Right lobe of liver (tissue), 4 donors: Measurements from ENCODE around the gene E2F7.

Source experiments
- POLR2A ChIP-seq: fragments of 450-650 bp; IDR thresholded peaks from one replicate; pipeline ENCODE4 v1.6.1; 2017; ENCODE audit warnings: antibody characterized with exemption, mild to moderate bottlenecking
- TF ChIP-seq, protein P1 (sequence below), 4 donors: fragments of 200-600 bp in 3 of 4; fragments of 450-650 bp in 1 of 4; IDR thresholded peaks; one replicate each; pipeline versions ENCODE4 v1.5.1 to v1.8.0; 2016 to 2022; ENCODE audit warnings: antibody characterized with exemption in 4 of 4, mild to moderate bottlenecking in 2 of 4
- donor health status: DM: no; HTN: no; CAD: no.
- donor health status: DM: no; HTN: no; CAD: no.
- donor health status: DM: no; HTN: yes; CAD: no.

DNA sequence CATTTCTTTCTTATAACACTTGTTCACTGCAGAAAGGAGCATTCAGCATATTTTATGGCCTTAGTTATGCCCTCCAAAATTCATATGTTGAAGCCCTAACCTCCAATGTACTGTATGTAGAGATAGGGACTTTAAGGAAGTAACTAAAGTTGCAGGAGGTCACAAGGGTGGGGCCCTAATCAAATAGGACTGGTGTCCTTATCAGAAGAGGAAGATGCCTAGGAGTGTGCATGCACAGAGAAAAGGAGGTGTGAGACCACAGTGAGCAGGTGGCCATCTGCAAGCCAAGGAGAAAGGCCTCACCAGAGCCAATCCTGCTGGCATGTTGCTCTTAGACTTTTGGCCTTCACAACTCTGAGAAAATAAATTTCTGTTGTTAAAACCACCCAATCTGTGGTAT is 12.9 kb upstream of the E2F7 start:
- TF ChIP-seq POLR2A = no peak
- TF ChIP-seq, protein P1, sequence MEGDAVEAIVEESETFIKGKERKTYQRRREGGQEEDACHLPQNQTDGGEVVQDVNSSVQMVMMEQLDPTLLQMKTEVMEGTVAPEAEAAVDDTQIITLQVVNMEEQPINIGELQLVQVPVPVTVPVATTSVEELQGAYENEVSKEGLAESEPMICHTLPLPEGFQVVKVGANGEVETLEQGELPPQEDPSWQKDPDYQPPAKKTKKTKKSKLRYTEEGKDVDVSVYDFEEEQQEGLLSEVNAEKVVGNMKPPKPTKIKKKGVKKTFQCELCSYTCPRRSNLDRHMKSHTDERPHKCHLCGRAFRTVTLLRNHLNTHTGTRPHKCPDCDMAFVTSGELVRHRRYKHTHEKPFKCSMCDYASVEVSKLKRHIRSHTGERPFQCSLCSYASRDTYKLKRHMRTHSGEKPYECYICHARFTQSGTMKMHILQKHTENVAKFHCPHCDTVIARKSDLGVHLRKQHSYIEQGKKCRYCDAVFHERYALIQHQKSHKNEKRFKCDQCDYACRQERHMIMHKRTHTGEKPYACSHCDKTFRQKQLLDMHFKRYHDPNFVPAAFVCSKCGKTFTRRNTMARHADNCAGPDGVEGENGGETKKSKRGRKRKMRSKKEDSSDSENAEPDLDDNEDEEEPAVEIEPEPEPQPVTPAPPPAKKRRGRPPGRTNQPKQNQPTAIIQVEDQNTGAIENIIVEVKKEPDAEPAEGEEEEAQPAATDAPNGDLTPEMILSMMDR (IDR thresholded peaks at IDR 0.05) = no peak
